Thoracic aorta (tissue), 2 donors: ENCODE measurements around the gene IQCM. TPM values are rescaled to one million over a fixed set of nuclear protein-coding genes. Genes with fewer than 3 reads are reported as not detected.

Experiments
- ATAC-seq: fragments of 150-250 bp; one replicate; pipeline ENCODE4 v1.8.0; 2017; ENCODE audit warnings: low read depth; ENCODE audit not compliant: insufficient number of reproducible peaks, low FRiP score
- DNase-seq: peaks from one replicate; pipeline ENCODE4 v3.0.0-alpha.2; 2020; ENCODE audit warnings: low spot score
- H3K27ac ChIP-seq, 2 donors: fragments of 200-600 bp; sonication (generic); 1 replicate in 1 of 2; 2 replicates in 1 of 2; pipeline ENCODE4 v1.5.1; 2016; ENCODE audit warnings: mild to moderate bottlenecking in 2 of 2, moderate library complexity in 2 of 2
- H3K27me3 ChIP-seq: fragments of 200-600 bp; sonication (generic); replicated peaks from 2 replicates; pipeline ENCODE4 v1.6.0; 2016; ENCODE audit warnings: mild to moderate bottlenecking; ENCODE audit not compliant: insufficient read depth
- H3K36me3 ChIP-seq: fragments of 200-600 bp; sonication (generic); one replicate; pipeline ENCODE4 v1.5.1; 2016
- H3K4me1 ChIP-seq, 2 donors: fragments of 200-600 bp; sonication (generic); 1 replicate in 1 of 2; 2 replicates in 1 of 2; pipeline versions ENCODE4 v1.5.1 to v1.6.0; 2016; ENCODE audit warnings: low read depth in 2 of 2, mild to moderate bottlenecking in 1 of 2; ENCODE audit not compliant: control insufficient read depth in 1 of 2
- H3K4me3 ChIP-seq: fragments of 200-600 bp; sonication (generic); 2 replicates; pipeline ENCODE4 v1.5.1; 2016; ENCODE audit warnings: mild to moderate bottlenecking
- H3K9me3 ChIP-seq: fragments of 200-600 bp; sonication (generic); 2 replicates; pipeline ENCODE4 v1.5.1; 2016
- total RNA-seq, 2 donors: library from RNA; depleted of rRNA; stranded (reverse); fragments of >200 nt; gene quantifications; one replicate each; pipeline versions ENCODE4 v1.1.0 to v1.2.3, GENCODE V29; 2016
- TF ChIP-seq, protein P1 (sequence below): fragments of 200-600 bp; sonication (generic); IDR thresholded peaks from one replicate; pipeline ENCODE4 v1.5.1; 2019; ENCODE audit warnings: antibody characterized with exemption

IQCM gene
- total RNA-seq: not detected

- no peaks in the 10 kb centered on the region for H3K4me1 ChIP-seq
- H3K27me3 ChIP-seq: no peaks in the 10 kb centered on the region
- no peak within 1 kb of the TSS for H3K4me3 ChIP-seq
- TF ChIP-seq, protein P1, sequence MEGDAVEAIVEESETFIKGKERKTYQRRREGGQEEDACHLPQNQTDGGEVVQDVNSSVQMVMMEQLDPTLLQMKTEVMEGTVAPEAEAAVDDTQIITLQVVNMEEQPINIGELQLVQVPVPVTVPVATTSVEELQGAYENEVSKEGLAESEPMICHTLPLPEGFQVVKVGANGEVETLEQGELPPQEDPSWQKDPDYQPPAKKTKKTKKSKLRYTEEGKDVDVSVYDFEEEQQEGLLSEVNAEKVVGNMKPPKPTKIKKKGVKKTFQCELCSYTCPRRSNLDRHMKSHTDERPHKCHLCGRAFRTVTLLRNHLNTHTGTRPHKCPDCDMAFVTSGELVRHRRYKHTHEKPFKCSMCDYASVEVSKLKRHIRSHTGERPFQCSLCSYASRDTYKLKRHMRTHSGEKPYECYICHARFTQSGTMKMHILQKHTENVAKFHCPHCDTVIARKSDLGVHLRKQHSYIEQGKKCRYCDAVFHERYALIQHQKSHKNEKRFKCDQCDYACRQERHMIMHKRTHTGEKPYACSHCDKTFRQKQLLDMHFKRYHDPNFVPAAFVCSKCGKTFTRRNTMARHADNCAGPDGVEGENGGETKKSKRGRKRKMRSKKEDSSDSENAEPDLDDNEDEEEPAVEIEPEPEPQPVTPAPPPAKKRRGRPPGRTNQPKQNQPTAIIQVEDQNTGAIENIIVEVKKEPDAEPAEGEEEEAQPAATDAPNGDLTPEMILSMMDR: no peak
- H3K9me3 ChIP-seq: no peaks in the 10 kb centered on the region
- DNase-seq (no peak), ATAC-seq (no peak)
- H3K27ac ChIP-seq: no peak within 1 kb of the TSS
- H3K36me3 ChIP-seq: no peaks in the 10 kb centered on the region
These were observed at the start of gene IQCM for GRCh38 chr4:149815743-149816142. IQCM (minus strand) TSS chr4:149815843; CDS start chr4:149742691, 73,152 bp downstream.

DNA sequence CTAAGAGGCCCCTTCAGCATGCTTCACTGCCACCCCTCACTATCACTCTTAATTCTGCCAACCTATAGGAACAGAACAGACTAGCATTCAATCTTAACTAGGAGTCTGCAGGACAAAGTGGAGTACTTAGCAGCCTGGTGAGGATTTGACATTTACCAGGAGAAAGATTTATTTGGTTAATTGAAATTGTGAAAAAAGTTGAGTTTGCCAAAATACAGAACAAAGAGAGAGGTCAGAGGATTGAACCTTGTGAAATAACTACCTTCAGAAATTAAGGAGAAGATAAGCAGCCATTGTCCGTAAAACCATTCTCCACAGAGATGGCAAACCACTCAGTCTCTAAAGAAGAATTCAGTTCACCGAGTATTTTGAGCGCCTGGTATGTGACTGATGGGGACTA lies 41.8 kb upstream of the IQCM start:
- Histone ChIP-seq H3K4me3 (no peak overlapping the region), H3K9me3 (peaks cover 7% of the 10 kb centered on the region), H3K4me1 (no peaks in the 10 kb centered on the region), H3K27ac (no peak overlapping the region), H3K36me3 (no peaks in the 10 kb centered on the region), H3K27me3 (no peaks in the 10 kb centered on the region)
- DNase-seq: no peak
- TF ChIP-seq, protein P1: no peak
- no peak for ATAC-seq

DNA sequence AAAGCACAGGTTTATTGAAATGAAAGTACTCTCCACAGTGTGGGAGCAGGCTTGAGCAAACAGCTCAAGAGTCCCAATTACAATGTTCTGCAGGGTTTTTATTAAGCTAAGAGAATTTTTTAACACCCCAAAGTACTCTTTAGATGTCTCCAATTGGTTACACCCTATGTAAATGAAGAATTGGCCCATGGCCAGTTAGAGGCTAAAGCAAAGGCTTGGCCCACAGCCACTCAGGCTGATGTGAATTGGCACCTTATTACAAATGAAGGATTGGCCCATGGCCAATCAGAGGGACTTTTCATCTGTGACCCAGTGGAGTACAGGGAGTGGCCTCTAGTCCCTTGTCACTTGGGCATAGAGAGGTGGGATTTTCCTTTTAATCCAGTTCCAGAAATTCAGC lies 30.1 kb upstream of the IQCM start:
- Histone ChIP-seq H3K27me3 (no peaks in the 10 kb centered on the region), H3K4me3 (no peak overlapping the region)

GRCh38 chr4:149841686-149842085 lies 26.0 kb upstream of the IQCM start:
- no peak for ATAC-seq

More for the DNA sequence above, 30.1 kb upstream of the IQCM start:
- DNase-seq (no peak), ATAC-seq (no peak)
- TF ChIP-seq, protein P1: no peak
- Histone ChIP-seq H3K27ac (no peak overlapping the region), H3K36me3 (no peaks in the 10 kb centered on the region), H3K4me1 (no peaks in the 10 kb centered on the region), H3K9me3 (no peaks in the 10 kb centered on the region)

DNA sequence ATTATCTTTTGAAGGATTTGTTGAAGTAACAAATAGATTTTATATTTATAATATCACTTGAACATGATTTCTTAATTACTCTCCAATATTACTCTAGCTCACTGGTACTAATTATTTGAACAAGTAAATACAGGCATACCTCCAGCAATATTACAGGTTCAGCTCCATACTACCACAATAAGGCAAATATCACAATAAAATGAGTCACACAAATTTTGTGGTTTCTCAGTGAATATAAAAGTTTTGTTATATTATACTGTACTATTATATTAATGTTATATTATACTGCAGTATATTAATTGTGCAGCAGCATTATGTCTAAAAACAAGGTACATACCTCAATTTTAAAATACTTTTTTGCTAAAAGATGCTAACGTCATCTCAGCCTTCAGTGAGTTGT lies 22.4 kb upstream of the IQCM start:
- DNase-seq (no peak), ATAC-seq (no peak)
- H3K4me3 ChIP-seq: no peak overlapping the region
- H3K27ac ChIP-seq: no peak overlapping the region
- H3K9me3 ChIP-seq: no peaks in the 10 kb centered on the region
- H3K4me1 ChIP-seq: no peaks in the 10 kb centered on the region
- no peaks in the 10 kb centered on the region for H3K36me3 ChIP-seq
- TF ChIP-seq, protein P1: no peak
- no peaks in the 10 kb centered on the region for H3K27me3 ChIP-seq

More at GRCh38 chr4:149841686-149842085, 26.0 kb upstream of the IQCM start:
- Histone ChIP-seq H3K9me3 (no peaks in the 10 kb centered on the region), H3K27me3 (no peaks in the 10 kb centered on the region), H3K36me3 (no peaks in the 10 kb centered on the region), H3K4me1 (no peaks in the 10 kb centered on the region), H3K4me3 (no peak overlapping the region), H3K27ac (no peak overlapping the region)
- DNase-seq: no peak
- TF ChIP-seq, protein P1: no peak
